GM19372 (cell line): ENCODE data around the gene PTGR3.

Experiments
- ATAC-seq: cut with Tn5 transposase; IDR thresholded peaks from one replicate; pipeline ENCODE4 v1.9.1; 2021; ENCODE audit warnings: mild to moderate bottlenecking, low read depth, moderate library complexity; ENCODE audit not compliant: unreplicated experiment

The PTGR3 gene

GRCh38 chr18:75172299-75173124 is 36.4 kb downstream of the PTGR3 start:
- peak; percentile 10 for ATAC-seq

GRCh38 chr18:75170916-75171315 is 38.0 kb downstream of the PTGR3 start:
- no peak for ATAC-seq

DNA sequence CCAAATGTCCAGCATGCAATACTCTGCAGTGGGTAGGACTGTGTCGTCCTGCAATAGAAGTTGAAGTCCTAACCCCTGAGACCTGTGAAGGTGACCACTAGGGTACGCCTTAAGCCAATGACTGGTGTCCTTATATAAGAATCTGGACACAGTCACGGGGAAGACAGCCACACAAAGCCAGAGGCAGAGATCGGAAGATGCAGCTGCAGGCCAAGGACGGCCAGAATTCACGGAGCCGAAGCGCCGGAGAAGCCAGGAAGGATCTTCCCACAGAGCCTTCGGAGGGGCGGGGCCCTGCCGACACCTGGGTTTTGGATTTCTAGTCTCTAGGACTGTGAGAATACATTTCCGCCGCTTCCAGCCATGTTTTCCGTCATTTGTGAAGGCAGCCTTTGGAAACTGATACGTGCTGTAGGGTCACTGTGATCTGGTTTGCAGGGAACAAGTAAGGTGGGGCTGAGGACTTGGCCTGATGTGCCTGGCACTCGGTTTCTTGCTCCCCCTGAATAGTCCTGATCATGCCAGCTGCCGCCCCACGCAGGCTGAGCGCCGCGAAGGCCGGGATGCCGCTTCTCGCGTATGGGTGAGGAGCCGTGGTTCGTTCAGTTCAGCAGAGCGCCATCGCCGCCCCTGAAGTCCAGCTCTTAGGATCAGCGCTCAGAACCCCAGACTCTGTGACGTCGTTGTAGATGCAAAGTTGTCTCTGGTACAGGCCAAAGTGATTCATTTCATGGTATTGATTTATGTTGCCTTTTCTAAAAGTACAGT is 38.7 kb downstream of the PTGR3 start:
- no peak for ATAC-seq

DNA sequence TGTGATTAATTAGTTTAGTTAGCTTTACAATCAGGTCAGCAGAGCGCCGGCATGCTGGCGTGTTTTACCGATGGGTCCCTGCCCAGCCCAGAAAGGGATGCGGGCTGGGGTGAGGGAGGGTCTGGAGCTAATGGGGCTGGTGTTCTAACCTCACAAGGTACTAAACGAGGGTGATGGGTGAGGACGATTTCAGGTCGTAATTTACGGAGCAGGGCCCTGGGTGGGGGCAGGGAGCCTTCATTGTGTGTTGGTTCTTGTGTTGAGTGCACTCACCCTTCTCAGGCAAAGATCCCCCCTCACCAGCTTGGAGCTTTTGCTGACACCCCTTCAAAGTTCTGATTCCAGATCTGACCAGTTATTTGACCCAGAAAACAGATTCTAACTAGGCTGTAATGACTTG is 39.5 kb downstream of the PTGR3 start:
- ATAC-seq, result no peak

GRCh38 chr18:75168619-75169018 is 40.3 kb downstream of the PTGR3 start:
- no peak for ATAC-seq

DNA sequence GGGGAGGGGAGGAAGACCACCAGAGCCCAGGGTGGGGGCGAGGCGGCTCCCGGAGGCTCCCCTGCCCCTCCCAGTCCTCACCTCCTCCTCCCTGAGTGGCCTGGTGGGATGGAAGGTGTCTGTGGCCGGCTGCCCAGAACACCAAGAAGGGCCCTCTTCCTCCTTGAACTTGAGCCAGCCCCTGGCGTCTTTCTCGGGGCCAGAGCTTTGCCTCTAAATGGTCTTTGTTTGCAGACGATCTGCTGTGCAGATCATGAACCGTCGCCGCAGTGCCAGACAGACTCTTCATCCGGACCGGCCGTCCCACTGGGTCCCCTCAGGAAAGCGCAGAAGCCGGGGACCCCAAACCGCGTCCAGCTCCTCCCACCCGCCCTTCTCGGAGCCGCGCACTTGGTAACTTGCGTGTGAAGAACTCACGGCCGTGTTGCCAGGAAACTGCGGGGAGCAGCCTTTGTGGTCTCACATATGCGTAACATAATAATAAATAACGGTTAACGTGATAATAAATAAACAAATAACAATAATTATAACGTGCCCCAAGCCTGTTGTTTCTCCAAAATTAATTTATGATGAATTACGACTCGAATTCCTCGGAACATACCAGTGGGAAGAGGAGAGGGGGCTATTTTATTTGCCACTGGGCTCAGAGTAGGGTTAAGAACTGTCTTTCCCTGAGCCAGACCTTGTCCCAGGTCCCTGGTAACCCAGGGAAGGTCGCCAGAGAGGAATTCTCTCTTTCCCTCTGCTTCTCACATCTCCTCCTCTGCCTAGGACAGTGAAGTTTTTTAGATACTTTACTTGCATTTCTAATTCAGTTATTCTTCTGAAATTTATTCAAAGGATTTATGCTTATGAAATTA is 41.0 kb downstream of the PTGR3 start:
- no peak for ATAC-seq

GRCh38 chr18:75167137-75167536 is 41.8 kb downstream of the PTGR3 start:
- ATAC-seq, result no peak

GRCh38 chr18:75165926-75166325 is 43.0 kb downstream of the PTGR3 start:
- no peak for ATAC-seq

GRCh38 chr18:75164479-75164878 is 44.5 kb downstream of the PTGR3 start:
- ATAC-seq, result no peak

DNA sequence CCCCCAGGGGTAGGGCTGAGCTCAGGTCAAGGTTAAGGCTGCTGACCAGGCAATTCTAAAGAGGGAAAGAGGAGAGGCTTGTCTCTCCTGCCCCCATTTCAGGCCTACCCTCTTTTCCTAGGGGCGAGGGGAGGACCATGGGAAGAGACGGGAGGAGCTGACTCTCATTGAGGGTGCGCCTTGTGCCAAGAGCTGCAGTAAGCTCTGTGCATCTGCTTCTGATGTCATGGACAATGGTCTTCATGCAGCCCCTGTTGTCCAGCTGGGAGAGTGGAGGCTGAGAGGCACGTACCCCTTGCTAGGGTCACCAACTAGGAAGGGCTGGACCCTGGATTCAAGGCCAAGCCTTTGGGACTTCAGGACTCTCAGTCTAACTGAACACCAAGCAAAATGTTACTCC is 45.2 kb downstream of the PTGR3 start:
- ATAC-seq, result no peak

- no peak for ATAC-seq
These were observed 46.0 kb downstream of the PTGR3 start for GRCh38 chr18:75162978-75163377.

DNA sequence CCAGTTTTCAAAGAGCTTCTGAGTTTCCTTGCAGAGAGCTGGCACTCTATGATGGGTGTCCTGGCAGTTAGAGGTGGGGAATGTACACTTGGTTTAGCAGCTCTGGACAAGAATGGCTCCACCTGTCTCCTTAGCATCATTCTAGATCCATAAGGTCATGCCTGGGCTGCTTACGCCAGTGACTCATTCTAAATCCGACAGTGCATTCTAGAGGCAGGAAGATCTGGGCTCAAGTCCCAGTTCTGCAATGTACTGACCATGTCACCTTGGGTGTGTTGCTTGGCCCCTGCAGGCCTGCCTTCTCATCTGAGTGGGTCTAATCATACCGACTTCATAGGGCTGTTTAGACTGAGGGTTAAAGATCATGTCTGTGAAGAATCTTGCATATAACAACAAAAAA is 46.5 kb downstream of the PTGR3 start:
- no peak for ATAC-seq

DNA sequence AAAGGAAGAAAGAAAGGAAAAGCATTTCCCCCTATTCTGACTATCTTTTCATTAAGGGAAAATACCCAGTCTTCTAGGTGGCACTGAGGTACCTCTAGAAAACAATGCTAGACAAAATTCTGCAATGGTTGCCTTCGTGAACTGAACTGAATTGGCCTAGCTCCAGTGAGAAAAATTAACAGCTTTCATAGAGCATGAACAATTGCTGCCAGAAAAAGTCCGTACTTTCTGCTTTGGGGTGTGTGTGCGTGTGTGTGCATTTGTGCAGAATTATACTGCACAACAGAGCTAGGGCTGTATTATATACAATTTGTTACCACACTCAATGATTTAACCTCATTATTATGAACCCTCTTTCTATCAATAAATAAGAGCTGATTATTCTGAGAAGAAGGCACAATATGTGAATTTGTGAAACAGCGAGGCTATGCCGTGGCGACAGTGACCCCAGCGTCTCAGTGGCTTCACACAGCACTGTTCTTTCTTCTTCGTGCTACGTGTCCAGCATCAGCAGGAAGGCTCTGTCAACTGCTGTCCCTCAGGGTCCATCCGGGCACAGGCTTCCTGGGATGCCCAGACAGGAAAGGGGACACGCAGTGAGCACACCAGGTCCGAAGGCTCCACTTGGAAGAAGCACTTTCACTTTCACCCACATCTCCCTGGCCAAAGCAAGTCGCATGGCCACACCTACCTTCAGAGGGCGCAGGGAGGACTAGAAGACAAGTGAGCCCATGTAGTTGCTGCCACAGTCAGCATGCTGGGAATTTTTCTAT is 47.5 kb downstream of the PTGR3 start:
- peak; percentile 73 for ATAC-seq

DNA sequence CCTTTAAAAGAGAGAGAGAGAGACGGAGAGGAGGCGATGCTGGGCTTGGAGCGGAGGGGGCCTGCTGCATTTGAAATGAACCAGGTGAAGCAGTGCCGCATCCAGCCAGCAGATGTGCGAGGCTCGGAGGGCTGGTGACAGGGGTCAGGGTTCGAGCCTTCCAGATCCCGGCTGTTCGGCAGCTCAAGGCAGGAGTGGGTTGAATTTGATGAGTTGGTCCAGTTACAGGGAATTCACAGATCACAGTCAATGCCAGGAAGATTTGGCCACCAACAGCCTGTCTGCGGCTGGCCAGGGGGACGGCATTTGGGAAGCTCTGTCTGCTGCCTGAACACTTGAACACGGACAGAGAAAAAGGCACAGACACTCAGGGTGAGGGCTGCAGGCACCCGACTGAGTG is 48.6 kb downstream of the PTGR3 start:
- no peak for ATAC-seq

GRCh38 chr18:75159646-75160356 is 49.1 kb downstream of the PTGR3 start:
- ATAC-seq, result no peak

DNA sequence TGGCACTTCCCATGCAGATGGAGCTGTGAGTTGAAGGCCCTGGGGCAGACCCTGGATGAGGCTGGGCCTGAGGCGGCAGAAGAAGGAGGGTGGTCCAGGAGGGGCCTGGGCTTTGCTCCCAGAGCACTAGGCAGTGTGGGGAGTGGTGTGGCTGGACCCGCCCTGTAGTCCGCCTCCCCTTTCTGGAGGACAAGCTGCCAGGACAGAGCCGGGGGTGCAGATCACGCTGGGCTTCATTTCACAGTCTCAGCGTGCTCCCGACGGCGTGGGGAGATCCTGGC is 49.8 kb downstream of the PTGR3 start:
- ATAC-seq, result no peak
